GM21360 (cell line): Measurements from ENCODE around the gene PAGE4.

Experiments
- ATAC-seq: cut with Tn5 transposase; IDR thresholded peaks from one replicate; pipeline ENCODE4 v1.9.1; 2021; ENCODE audit warnings: mild to moderate bottlenecking, moderate library complexity; ENCODE audit not compliant: unreplicated experiment

The PAGE4 gene

GRCh38 chrX:49868739-49869138 lies 39.6 kb downstream of the PAGE4 start:
- no peak for ATAC-seq

DNA sequence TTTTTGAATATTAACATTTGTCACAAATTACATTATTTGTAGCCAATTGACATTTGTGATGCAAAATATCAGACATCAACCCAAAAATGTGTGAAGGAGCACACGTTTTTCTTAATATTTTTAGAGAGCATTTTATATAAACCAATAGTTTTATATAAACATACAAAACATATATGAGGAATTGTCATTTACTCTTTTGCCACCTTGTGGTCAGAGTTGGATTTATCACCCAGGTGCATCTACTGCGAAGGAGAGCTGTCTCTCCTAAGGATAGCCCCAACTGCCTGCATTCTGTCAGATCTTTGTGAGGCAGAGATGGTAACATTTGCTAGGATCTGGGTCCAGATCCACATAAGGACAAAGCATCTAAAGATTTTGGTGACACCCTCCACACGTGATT lies 47.6 kb downstream of the PAGE4 start:
- no peak for ATAC-seq

- no peak for ATAC-seq
These were observed 48.4 kb downstream of the PAGE4 start for GRCh38 chrX:49877397-49878101.

DNA sequence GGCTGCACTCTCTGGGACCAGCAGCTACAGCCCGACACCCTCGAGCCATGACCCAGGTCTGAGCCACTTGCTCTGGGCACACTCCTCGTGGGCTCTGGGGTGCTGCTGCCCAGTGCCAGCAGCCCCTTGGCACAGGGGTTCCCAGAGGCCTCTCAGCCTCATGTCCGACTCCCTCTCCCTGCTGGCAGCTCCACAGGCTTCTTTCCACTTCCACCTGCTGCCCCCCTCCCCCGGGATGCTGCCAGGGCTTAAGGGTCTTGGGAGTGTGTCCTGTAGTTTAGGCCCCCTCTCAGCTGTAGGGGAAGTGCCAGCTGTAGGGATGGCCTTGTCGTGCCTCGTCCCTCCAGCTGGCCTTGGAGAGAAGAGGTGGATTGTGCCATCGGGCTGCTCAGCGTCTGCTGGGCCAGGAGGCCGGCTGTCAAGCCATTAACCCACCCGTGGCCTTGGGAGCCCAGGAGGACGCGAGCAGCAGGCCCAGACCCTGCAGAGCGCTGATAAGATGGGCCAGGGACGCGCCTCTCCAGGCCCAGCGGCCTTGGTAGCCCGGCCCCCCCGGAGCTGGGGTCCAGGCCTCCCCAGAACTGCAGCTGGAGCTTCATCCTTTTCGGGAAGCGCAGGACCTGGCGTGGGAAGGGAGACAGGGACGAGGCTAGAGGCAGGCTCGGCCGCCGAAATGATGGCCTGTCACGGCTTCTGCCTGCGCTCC lies 49.2 kb downstream of the PAGE4 start:
- ATAC-seq: no peak

DNA sequence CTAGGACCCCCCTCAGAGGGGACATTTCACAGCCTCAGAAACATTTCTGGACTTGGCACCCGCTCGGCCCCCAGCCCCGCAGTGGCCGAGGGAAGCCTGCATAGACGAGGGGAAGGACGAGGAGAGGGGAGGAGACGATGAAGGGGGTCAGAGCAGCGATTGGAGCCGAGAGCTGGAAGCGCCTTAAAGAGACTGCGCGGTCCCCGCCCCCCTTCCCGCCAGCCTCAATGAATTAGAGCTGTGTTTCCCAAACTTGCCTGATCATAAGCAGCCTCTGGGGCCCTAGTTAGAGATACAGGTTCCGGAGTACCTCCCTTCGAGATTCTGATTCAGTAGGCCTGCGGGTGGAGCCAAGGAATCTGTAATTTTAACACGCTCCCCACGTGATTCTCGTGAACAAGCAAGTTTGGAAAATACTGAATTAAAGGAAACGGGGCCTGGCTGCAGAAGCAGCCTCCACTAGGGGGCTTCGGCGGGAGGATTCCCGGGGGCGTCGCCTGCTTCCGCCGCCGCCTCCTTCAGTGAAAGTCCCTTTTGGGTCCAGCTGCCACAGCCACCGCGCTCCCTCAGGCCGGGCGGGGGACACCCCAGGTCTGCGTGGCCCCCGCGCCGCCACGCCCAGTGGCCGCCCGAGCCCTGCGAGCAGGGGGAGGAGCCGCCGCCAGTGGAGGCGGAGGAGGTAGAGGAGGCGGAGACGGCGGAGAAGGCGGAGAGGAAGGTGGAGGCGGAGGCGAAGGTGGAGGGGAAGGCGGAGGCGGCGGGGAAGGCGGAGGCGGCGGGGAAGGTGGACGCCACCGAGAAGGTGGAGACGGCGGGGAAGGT lies 49.9 kb downstream of the PAGE4 start, which contains the start of gene USP27X:
USP27X (plus strand) TSS at position 651 of the 822 bp plus-strand sequence. CDS start 824 bp downstream, outside the sequence.
- ATAC-seq: peak; percentile 79

GRCh38 chrX:49879656-49880277 lies 50.7 kb downstream of the PAGE4 start:
- no peak for ATAC-seq

DNA sequence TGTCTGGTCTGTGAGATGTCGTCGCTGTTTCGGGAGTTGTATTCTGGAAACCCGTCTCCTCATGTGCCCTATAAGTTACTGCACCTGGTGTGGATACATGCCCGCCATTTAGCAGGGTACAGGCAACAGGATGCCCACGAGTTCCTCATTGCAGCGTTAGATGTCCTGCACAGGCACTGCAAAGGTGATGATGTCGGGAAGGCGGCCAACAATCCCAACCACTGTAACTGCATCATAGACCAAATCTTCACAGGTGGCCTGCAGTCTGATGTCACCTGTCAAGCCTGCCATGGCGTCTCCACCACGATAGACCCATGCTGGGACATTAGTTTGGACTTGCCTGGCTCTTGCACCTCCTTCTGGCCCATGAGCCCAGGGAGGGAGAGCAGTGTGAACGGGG lies 51.6 kb downstream of the PAGE4 start:
- no peak for ATAC-seq
